GM12801 (cell line): Measurements from ENCODE around the gene CNBP.

Source experiments
- CTCF ChIP-seq: IDR thresholded peaks from one replicate; pipeline ENCODE4 v1.5.1; 2011; ENCODE audit warnings: control low read depth; ENCODE audit not compliant: insufficient read length; ENCODE audit errors: extremely low read depth

Gene CNBP

GRCh38 chr3:129213238-129213637, 29.5 kb upstream of the CNBP start:
- no peak for TF ChIP-seq CTCF

GRCh38 chr3:129211772-129212171, 28.1 kb upstream of the CNBP start:
- TF ChIP-seq CTCF, result no peak

- TF ChIP-seq CTCF, result no peak
These were observed 27.6 kb upstream of the CNBP start for GRCh38 chr3:129211345-129211744.

GRCh38 chr3:129207479-129207878, 23.8 kb upstream of the CNBP start:
- no peak for TF ChIP-seq CTCF

- no peak for TF ChIP-seq CTCF
These were observed 21.6 kb upstream of the CNBP start for GRCh38 chr3:129205109-129205832.

- TF ChIP-seq CTCF, result no peak
These were observed 20.8 kb upstream of the CNBP start for GRCh38 chr3:129204473-129204872.

- TF ChIP-seq CTCF, result no peak
These were observed 15.7 kb upstream of the CNBP start for GRCh38 chr3:129199366-129199765.

GRCh38 chr3:129197321-129197720, 13.6 kb upstream of the CNBP start:
- TF ChIP-seq CTCF, result no peak
